ENCODE results near the gene ACIN1. TPM values are rescaled to one million over a fixed set of nuclear protein-coding genes. Genes with fewer than 3 reads are reported as not detected.
A peak's percentile ranks its signal among the peaks of the same experiment; 100 is the strongest.

ACIN1 gene
- polyA plus RNA-seq, 1 experiment = 123 TPM

- Histone ChIP-seq H3K4me3 (ENCODE audit: low read depth, low read length) (no peak overlapping the region), H3K36me3 (ENCODE audit: control insufficient read depth, insufficient read depth, low read length) (peaks cover 8% of the 10 kb centered on the region), H3K27me3 (ENCODE audit: control insufficient read depth, insufficient read depth, low read length) (no peaks in the 10 kb centered on the region)
- ChIA-PET CTCF (interaction anchor here (1.5 to 6.1 kb wide), 7 partner anchors 10 to 46 kb away, joined by 5 to 44 read pairs (median 12); partner anchors contain the start of gene CDH24), POLR2A (no interaction called here)
- no peak for TF ChIP-seq CTCF (IDR thresholded peaks at IDR 0.05; ENCODE audit: insufficient read depth, low read depth, low read length)
- no peak for DNase-seq (ENCODE audit: low read depth)
These were observed 6.5 kb upstream of the ACIN1 start for GRCh38 chr14:23101213-23101970.

GRCh38 chr14:23099212-23099861 is 4.4 kb upstream of the ACIN1 start:
- no peak for TF ChIP-seq CTCF (IDR thresholded peaks at IDR 0.05; ENCODE audit: insufficient read depth, low read depth, low read length)
- peaks cover 8% of the 10 kb centered on the region for H3K36me3 ChIP-seq (ENCODE audit: control insufficient read depth, insufficient read depth, low read length)
- ChIA-PET POLR2A (no interaction called here), CTCF (interaction anchor here (0.6 to 6.1 kb wide), 8 partner anchors 12 to 202 kb away, joined by 3 to 44 read pairs (median 4); partner anchors contain the start of gene AJUBA)
- H3K27me3 ChIP-seq (ENCODE audit: control insufficient read depth, insufficient read depth, low read length) = no peaks in the 10 kb centered on the region
- no peak for DNase-seq (ENCODE audit: low read depth)
- no peak overlapping the region for H3K4me3 ChIP-seq (ENCODE audit: low read depth, low read length)

GRCh38 chr14:23097786-23098185 is 2.9 kb upstream of the ACIN1 start:
- CTCF ChIA-PET = interaction anchor here (0.6 to 6.1 kb wide), 7 partner anchors 14 to 125 kb away, joined by 3 to 44 read pairs (median 3); partner anchors contain the start of gene CDH24
- Histone ChIP-seq H3K27me3 (ENCODE audit: control insufficient read depth, insufficient read depth, low read length) (no peaks in the 10 kb centered on the region), H3K4me3 (ENCODE audit: low read depth, low read length) (no peak overlapping the region), H3K36me3 (ENCODE audit: control insufficient read depth, insufficient read depth, low read length) (peaks cover 8% of the 10 kb centered on the region)
- no peak for TF ChIP-seq CTCF (IDR thresholded peaks at IDR 0.05; ENCODE audit: insufficient read depth, low read depth, low read length)
- DNase-seq (ENCODE audit: low read depth) = no peak
- POLR2A ChIA-PET = no interaction called here

- CTCF ChIA-PET = interaction anchor here (0.6 to 3.3 kb wide), 21 partner anchors 8 to 125 kb away, joined by 3 to 43 read pairs (median 3); partner anchors contain the start of genes AJUBA and CDH24
- Histone ChIP-seq H3K36me3 (ENCODE audit: control insufficient read depth, insufficient read depth, low read length) (peaks cover 10% of the 10 kb centered on the region), H3K4me3 (ENCODE audit: low read depth, low read length) (peak within 1 kb of the TSS; percentile 89), H3K27me3 (ENCODE audit: control insufficient read depth, insufficient read depth, low read length) (no peaks in the 10 kb centered on the region)
- POLR2A ChIA-PET = interaction anchor here (0.6 to 1.5 kb wide), 8 partner anchors 9 to 66 kb away, joined by 3 to 10 read pairs (median 3); no protein-coding TSS in a partner anchor
- peak; percentile 99 for DNase-seq (ENCODE audit: low read depth)
- no peak for TF ChIP-seq CTCF (IDR thresholded peaks at IDR 0.05; ENCODE audit: insufficient read depth, low read depth, low read length)
These were observed 516 bp upstream of the ACIN1 start, which contains the start of gene C14orf119 for GRCh38 chr14:23095196-23096108. Gene C14orf119, plus strand, starts transcription at chr14:23095505. Its CDS starts 2,154 bp downstream, at chr14:23097659.

Data from BJ (cell line).